SKM-1 (cell line): Measurements from ENCODE around the gene HHAT.

Experiments
- DNase-seq: peaks from one replicate; lab custom pipeline; 2025; ENCODE audit not compliant: unreplicated experiment; lab: John Stamatoyannopoulos, UW

The HHAT gene

GRCh38 chr1:210437111-210437510, 108.4 kb downstream of the HHAT start:
- no peak for DNase-seq

- DNase-seq: no peak
Measured at GRCh38 chr1:210437781-210438180, 109.1 kb downstream of the HHAT start.

GRCh38 chr1:210438928-210439841, 110.5 kb downstream of the HHAT start:
- no peak for DNase-seq

- DNase-seq: no peak
Measured at GRCh38 chr1:210440081-210440480, 111.4 kb downstream of the HHAT start.

GRCh38 chr1:210441028-210441427, 112.3 kb downstream of the HHAT start:
- peak; percentile 15 for DNase-seq

- DNase-seq: no peak
Measured at GRCh38 chr1:210445485-210445884, 116.8 kb downstream of the HHAT start.

- DNase-seq: no peak
Measured at GRCh38 chr1:210445931-210446330, 117.2 kb downstream of the HHAT start.

GRCh38 chr1:210446479-210446878, 117.8 kb downstream of the HHAT start:
- no peak for DNase-seq

GRCh38 chr1:210447456-210448057, 118.9 kb downstream of the HHAT start:
- DNase-seq: no peak

GRCh38 chr1:210448297-210448892, 119.7 kb downstream of the HHAT start:
- DNase-seq: peak; percentile 48

- no peak for DNase-seq
Measured at GRCh38 chr1:210455840-210456603, 127.3 kb downstream of the HHAT start.

- no peak for DNase-seq
Measured at GRCh38 chr1:210456731-210457255, 128.1 kb downstream of the HHAT start.

- DNase-seq: no peak
Measured at GRCh38 chr1:210457568-210457967, 128.9 kb downstream of the HHAT start.

- DNase-seq: no peak
Measured at GRCh38 chr1:210464519-210465039, 135.9 kb downstream of the HHAT start.

GRCh38 chr1:210465150-210465549, 136.4 kb downstream of the HHAT start:
- no peak for DNase-seq

GRCh38 chr1:210467440-210468043, 138.8 kb downstream of the HHAT start:
- DNase-seq: no peak

GRCh38 chr1:210469441-210469840, 140.7 kb downstream of the HHAT start:
- DNase-seq: no peak

- DNase-seq: no peak
Measured at GRCh38 chr1:210475321-210475720, 146.6 kb downstream of the HHAT start.

- DNase-seq: no peak
Measured at GRCh38 chr1:210475806-210476205, 147.1 kb downstream of the HHAT start.

- no peak for DNase-seq
Measured at GRCh38 chr1:210476730-210477129, 148.0 kb downstream of the HHAT start.
